K562 (cell line): ENCODE measurements around the gene GBP6. TPM values are rescaled to one million over a fixed set of nuclear protein-coding genes. Genes with fewer than 3 reads are reported as not detected.
A peak's percentile ranks its signal among the peaks of the same experiment; 100 is the strongest.

Experiments
- ATAC-seq: fragments of 200-7000 bp; cut with Tn5 transposase; 3 replicates; pipeline ENCODE4 v1.9.1; 2020; ENCODE audit warnings: moderate library complexity
- BruUV-seq: library from RNA; stranded (reverse); fragments of 400-500 nt; replicated peaks from 2 replicates; lab custom pipeline; 2021; lab: Mats Ljungman, UMichigan
- CTCF ChIA-PET: fragments of 300-600 bp; formaldehyde crosslinking; extraction: SDS; loops from one replicate; lab custom pipeline; 2021; ENCODE audit warnings: low intra/inter-chr PET ratio; lab: Yijun Ruan, JAX
- POLR2A ChIA-PET: fragments of 300-600, 350-650 bp; sonication (Branson Sonifier 250); formaldehyde crosslinking; extraction: SDS; loops from one replicate; lab custom pipeline; 2021; ENCODE audit warnings: antibody characterized with exemption, inconsistent platforms; lab: Yijun Ruan, JAX
- DNase-seq, 4 experiments: peaks; one replicate each; pipeline versions ENCODE4 v3.0.0 to v3.0.0-alpha.2; 2011 to 2018; ENCODE audit warnings: low spot score in 3 of 4, mixed read lengths in 3 of 4; ENCODE audit errors: extremely low read depth in 1 of 4
- FAIRE-seq: peaks from 2 replicates; lab custom pipeline; 2011; peaks lifted over from hg19 to GRCh38; lab: Jason Lieb, UNC
- H2AFZ ChIP-seq: 2 replicates; pipeline ENCODE4 v1.6.0; 2011; ENCODE audit warnings: low read depth, low read length, control low read depth, inconsistent platforms
- H3K27ac ChIP-seq: fragments of 200-600 bp; 3 replicates; pipeline ENCODE4 v1.8.0; 2011; ENCODE audit warnings: low read depth, mild to moderate bottlenecking, control low read depth, inconsistent platforms, low read length, moderate library complexity, mixed read lengths; ENCODE audit errors: extremely low read depth
- H3K27me3 ChIP-seq, 2 experiments: fragments of 300-600 bp in 1 of 2; 2 replicates in 1 of 2; 3 replicates in 1 of 2; pipeline versions ENCODE4 v1.6.0 to v1.8.0; 2011; ENCODE audit warnings: inconsistent platforms in 2 of 2, low read length in 2 of 2, mild to moderate bottlenecking in 1 of 2, mixed read lengths in 1 of 2, moderate library complexity in 1 of 2; ENCODE audit not compliant: control insufficient read depth in 2 of 2, insufficient read depth in 2 of 2
- H3K36me3 ChIP-seq: fragments of 300-600 bp; 3 replicates; pipeline ENCODE4 v1.8.0; 2011; ENCODE audit warnings: mild to moderate bottlenecking, low read length, inconsistent platforms; ENCODE audit not compliant: control insufficient read depth, insufficient read depth
- H3K4me1 ChIP-seq, 2 experiments: fragments of 200-600 bp in 1 of 2; replicated peaks in 1 of 2; 2 replicates in 1 of 2; 3 replicates in 1 of 2; pipeline versions ENCODE4 v1.5.1 to v1.8.0; 2011; ENCODE audit warnings: inconsistent platforms in 2 of 2, low read length in 2 of 2, mild to moderate bottlenecking in 1 of 2, mixed read lengths in 1 of 2, moderate library complexity in 1 of 2; ENCODE audit not compliant: control insufficient read depth in 2 of 2, insufficient read depth in 2 of 2
- H3K4me2 ChIP-seq: 2 replicates; pipeline ENCODE4 v1.6.1; 2011; ENCODE audit warnings: low read length, control low read depth, inconsistent platforms, mixed read lengths; ENCODE audit not compliant: insufficient read depth
- H3K4me3 ChIP-seq: fragments of 200-600 bp; sonication (generic), shearing (Covaris generic); 2 replicates; pipeline ENCODE4 v1.5.1; 2016; ENCODE audit warnings: control low read depth, inconsistent platforms
- H3K79me2 ChIP-seq: fragments of 200-600 bp; 3 replicates; pipeline ENCODE4 v1.8.0; 2011; ENCODE audit warnings: low read length, inconsistent platforms; ENCODE audit not compliant: control insufficient read depth, insufficient read depth
- H3K9ac ChIP-seq, 2 experiments: 2 replicates each; pipeline versions ENCODE4 v1.6.0 to v1.6.1; 2011; ENCODE audit warnings: low read depth in 2 of 2, low read length in 2 of 2, control low read depth in 1 of 2, inconsistent platforms in 1 of 2, mild to moderate bottlenecking in 1 of 2, mixed read lengths in 1 of 2; ENCODE audit not compliant: insufficient read depth in 1 of 2
- H3K9me1 ChIP-seq: one replicate; pipeline ENCODE4 v1.6.0; 2011; ENCODE audit warnings: inconsistent platforms, mild to moderate bottlenecking, low read length, moderate library complexity; ENCODE audit not compliant: control insufficient read depth, insufficient read depth
- H3K9me3 ChIP-seq: replicated peaks from 2 replicates; pipeline ENCODE4 v1.5.1; 2011; ENCODE audit warnings: low read depth, low read length, inconsistent platforms; ENCODE audit not compliant: control insufficient read depth, insufficient read depth
- H4K20me1 ChIP-seq: replicated peaks from 2 replicates; pipeline ENCODE4 v1.6.1; 2011; ENCODE audit warnings: low read length, inconsistent platforms, mixed read lengths; ENCODE audit not compliant: control insufficient read depth, insufficient read depth
- CTCF ChIP-seq, 3 experiments: IDR thresholded peaks in 2 of 3; conservative IDR thresholded peaks in 1 of 3; 2 replicates each; pipeline ENCODE4 v1.5.1; 2011 to 2012; ENCODE audit warnings: low read length in 3 of 3, mild to moderate bottlenecking in 3 of 3, control low read depth in 2 of 3, improper control_type of control experiment in 1 of 3, inconsistent platforms in 1 of 3, low read depth in 1 of 3, mixed read lengths in 1 of 3, moderate library complexity in 1 of 3; ENCODE audit not compliant: insufficient read depth in 2 of 3
- GABPB1 ChIP-seq: sonication (generic); formaldehyde crosslinking; IDR thresholded peaks from 2 replicates; pipeline ENCODE4 v1.8.0; 2022; ENCODE audit warnings: mild to moderate bottlenecking, missing genetic modification reagents
- GTF2F1 ChIP-seq: IDR thresholded peaks from 2 replicates; pipeline ENCODE4 v1.6.1; 2011; ENCODE audit warnings: low read depth, low read length, improper control_type of control experiment
- NFIC ChIP-seq: fragments of 450-650 bp; IDR thresholded peaks from 2 replicates; pipeline ENCODE4 v1.6.1; 2017; ENCODE audit warnings: mild to moderate bottlenecking, inconsistent platforms
- SLC30A9 ChIP-seq: fragments of 250-450 bp; sonication (Bioruptor Pico); IDR thresholded peaks from 2 replicates; pipeline ENCODE4 v1.8.0; 2022; ENCODE audit warnings: mild to moderate bottlenecking, moderate library complexity
- TARDBP ChIP-seq: fragments of 450-650 bp; IDR thresholded peaks from 2 replicates; pipeline ENCODE4 v1.6.1; 2016
- ZNF551 ChIP-seq: fragments of 250-450 bp; sonication (Bioruptor Pico); IDR thresholded peaks from 2 replicates; pipeline ENCODE4 v1.5.0; 2021; ENCODE audit warnings: mild to moderate bottlenecking, moderate library complexity
- WGBS: fragments of 100-300 bp; shearing (Covaris generic); methylation state at CpG from one replicate; pipeline ENCODE4 v1.1.6; 2016; ENCODE audit warnings: low coverage, mixed read lengths; ENCODE audit not compliant: insufficient coverage; ENCODE audit errors: missing lambda C conversion rate; 5-methylcytosine and 5-hydroxymethylcytosine counted together
- in situ Hi-C: fragments of 300-500 bp; cut with MboI; formaldehyde crosslinking; loops from 4 replicates; pipeline ENCODE4 v1.15.0; 2018; ENCODE audit warnings: inconsistent platforms, mixed read lengths
- intact Hi-C: fragments of 100-400 bp; cut with micrococcal nuclease; formaldehyde crosslinking; loops from 2 replicates; pipeline ENCODE4 v1.14.2; 2022
- polyA plus RNA-seq, 8 experiments: library from polyadenylated mRNA; depleted of rRNA in 4 of 8; stranded (reverse) in 5 of 8; unstranded in 3 of 8; fragments of >200 nt; fragmentation: Nextera tagmentation in 2 of 8; fragmentation: Illumina TruSeq in 1 of 8; extraction: Ambion mirVana in 2 of 8; extraction: Trizol in 1 of 8; gene quantifications; 2 replicates each; pipeline versions ENCODE4 v1.2.1 to v1.2.3, GENCODE V29; 2011 to 2014; ENCODE audit warnings: inconsistent platforms in 1 of 8, missing spikeins in 1 of 8
- total RNA-seq, 7 experiments: library from RNA; depleted of rRNA in 6 of 7; stranded (reverse); fragments of >200 nt in 6 of 7; fragmentation: Illumina TruSeq in 2 of 7; extraction: Trizol in 2 of 7; gene quantifications; 2 replicates each; pipeline versions ENCODE4 v1.2.1 to v1.2.3, GENCODE V29; 2011 to 2021; ENCODE audit warnings: low replicate concordance in 1 of 7
- TF ChIP-seq, protein P1 (sequence below), 2 experiments: IDR thresholded peaks in 1 of 2; conservative IDR thresholded peaks in 1 of 2; 2 replicates each; pipeline ENCODE4 v1.6.1; 2016; ENCODE audit warnings: low read depth in 2 of 2, mild to moderate bottlenecking in 1 of 2, missing compliant biosample characterization in 1 of 2, missing genetic modification characterization in 1 of 2, moderate library complexity in 1 of 2

GBP6 gene
- total and polyA plus RNA-seq, 9 of the 15 experiments (the other 6 are each of a cell fraction or from before 2014, with no cell fraction given) = not detected

DNA sequence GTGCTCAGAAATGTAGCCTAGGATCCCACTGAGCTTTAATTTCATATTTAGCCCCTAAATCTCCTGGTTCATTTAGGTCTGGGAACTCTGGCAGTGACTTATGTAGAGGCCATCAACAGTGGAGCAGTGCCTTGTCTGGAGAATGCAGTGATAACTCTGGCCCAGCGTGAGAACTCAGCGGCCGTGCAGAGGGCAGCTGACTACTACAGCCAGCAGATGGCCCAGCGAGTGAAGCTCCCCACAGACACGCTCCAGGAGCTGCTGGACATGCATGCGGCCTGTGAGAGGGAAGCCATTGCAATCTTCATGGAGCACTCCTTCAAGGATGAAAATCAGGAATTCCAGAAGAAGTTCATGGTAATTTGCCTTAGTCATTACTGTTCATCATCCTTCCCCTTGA is 17.8 kb downstream of the GBP6 start:
- in situ Hi-C loops (no loop called here), intact Hi-C loops (no loop called here)
- Histone ChIP-seq H3K4me3 (no peak overlapping the region), H3K9ac (no peak overlapping the region), H3K79me2 (no peaks in the 10 kb centered on the region), H3K9me1 (no peaks in the 10 kb centered on the region), H3K36me3 (no peaks in the 10 kb centered on the region), H4K20me1 (no peaks in the 10 kb centered on the region), H3K27me3 (no peaks in the 10 kb centered on the region), H3K4me2 (no peak overlapping the region), H3K4me1 (no peaks in the 10 kb centered on the region), H2AFZ (no peak overlapping the region), H3K27ac (no peak overlapping the region), H3K9me3 (no peaks in the 10 kb centered on the region)
- no peak for FAIRE-seq
- ChIA-PET POLR2A (no interaction called here), CTCF (no interaction called here)
- DNase-seq = peak in 1 of 4 experiments; percentile 15
- BruUV-seq = no TSS peak
- peak; percentile 76 for ATAC-seq
- no peak for TF ChIP-seq GABPB1 (CRISPR knock-in tag)
- TF ChIP-seq TARDBP = no peak
- no peak for TF ChIP-seq SLC30A9 (CRISPR knock-in tag)
- no peak for TF ChIP-seq ZNF551 (CRISPR knock-in tag)
- TF ChIP-seq, protein P1, sequence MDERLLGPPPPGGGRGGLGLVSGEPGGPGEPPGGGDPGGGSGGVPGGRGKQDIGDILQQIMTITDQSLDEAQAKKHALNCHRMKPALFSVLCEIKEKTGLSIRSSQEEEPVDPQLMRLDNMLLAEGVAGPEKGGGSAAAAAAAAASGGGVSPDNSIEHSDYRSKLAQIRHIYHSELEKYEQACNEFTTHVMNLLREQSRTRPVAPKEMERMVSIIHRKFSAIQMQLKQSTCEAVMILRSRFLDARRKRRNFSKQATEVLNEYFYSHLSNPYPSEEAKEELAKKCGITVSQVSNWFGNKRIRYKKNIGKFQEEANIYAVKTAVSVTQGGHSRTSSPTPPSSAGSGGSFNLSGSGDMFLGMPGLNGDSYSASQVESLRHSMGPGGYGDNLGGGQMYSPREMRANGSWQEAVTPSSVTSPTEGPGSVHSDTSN (CRISPR knock-in tag; IDR thresholded peaks at IDR 0.05; ENCODE audit: low read depth) = no peak
- TF ChIP-seq, protein P1 (tag; conservative IDR thresholded peaks at IDR 0.05; ENCODE audit: low read depth) = no peak
- TF ChIP-seq NFIC = no peak
- no peak for TF ChIP-seq GTF2F1
- TF ChIP-seq CTCF (IDR thresholded peaks at IDR 0.05 in 2 of 3, conservative IDR thresholded peaks at IDR 0.05 in 1 of 3; ENCODE audit: insufficient read depth in 2 of 3, low read depth in 1 of 3, low read length in 3 of 3) = 0 out of 6 replicates have a peak, but pooled peaks of 2 of the 3 experiments have one; percentile 10 to 17
- WGBS = 0% methylated on average over 5 of the region's 6 CpGs
